ENCODE data around the gene FAM240A.
"Not testable (repeated sequence)": the region's sequence is repeated elsewhere in the genome, so short reads cannot be mapped to it uniquely, and the experiment has no call there.

FAM240A gene

DNA sequence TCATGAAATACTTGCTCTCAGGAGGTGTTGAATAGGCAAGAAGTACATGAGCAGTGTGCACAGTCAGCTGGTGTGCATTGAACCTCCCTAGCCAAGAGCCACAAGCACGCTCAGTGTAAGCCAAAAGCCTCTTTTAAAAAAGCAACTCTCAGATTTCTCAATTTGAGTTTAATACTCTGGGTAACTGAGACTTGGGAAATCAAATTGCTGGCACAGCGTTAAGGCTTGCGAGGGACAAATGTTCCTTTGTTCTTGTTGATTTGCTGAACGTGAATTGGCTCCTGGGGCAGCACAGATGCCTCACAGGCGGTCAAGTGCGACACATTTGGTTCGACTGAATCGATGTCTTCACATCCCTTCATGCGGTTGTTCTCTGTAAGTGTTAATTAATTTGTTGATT, at the start of gene FAM240A:
Gene FAM240A, plus strand, starts transcription at position 202 of the 400 bp plus-strand sequence. Its CDS starts 159 bp downstream, at position 361.
- DNase-seq (ENCODE audit: low read depth in 4 of 4, low spot score in 1 of 4), result no peak

- DNase-seq (ENCODE audit: low read depth in 4 of 4, low spot score in 1 of 4), result no peak
Observed at GRCh38 chr3:46564190-46565021, 47.9 kb upstream of the FAM240A start.

DNA sequence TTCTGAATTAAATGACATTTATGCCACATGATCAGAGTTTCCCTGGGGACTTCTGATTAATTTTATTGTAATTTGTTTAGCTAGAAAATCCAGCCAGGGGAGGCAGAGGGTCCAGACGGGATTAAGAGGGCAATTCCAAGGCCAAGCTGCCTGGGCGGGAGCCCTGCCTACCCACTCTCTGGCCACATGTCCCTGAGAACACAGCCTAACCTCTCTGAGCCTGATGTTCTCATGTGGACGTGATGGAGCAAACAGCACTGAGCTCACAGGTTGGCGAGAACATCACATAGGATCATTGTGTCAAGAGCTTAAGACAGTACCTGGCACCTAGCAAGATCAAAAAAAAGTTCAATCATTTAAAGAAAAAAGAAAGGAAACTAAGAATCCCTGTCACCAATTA, 47.2 kb upstream of the FAM240A start:
- DNase-seq (ENCODE audit: low read depth in 4 of 4, low spot score in 1 of 4), result no peak

GRCh38 chr3:46565607-46566039, 46.7 kb upstream of the FAM240A start:
- no peak for DNase-seq (ENCODE audit: low read depth in 4 of 4, low spot score in 1 of 4)

DNA sequence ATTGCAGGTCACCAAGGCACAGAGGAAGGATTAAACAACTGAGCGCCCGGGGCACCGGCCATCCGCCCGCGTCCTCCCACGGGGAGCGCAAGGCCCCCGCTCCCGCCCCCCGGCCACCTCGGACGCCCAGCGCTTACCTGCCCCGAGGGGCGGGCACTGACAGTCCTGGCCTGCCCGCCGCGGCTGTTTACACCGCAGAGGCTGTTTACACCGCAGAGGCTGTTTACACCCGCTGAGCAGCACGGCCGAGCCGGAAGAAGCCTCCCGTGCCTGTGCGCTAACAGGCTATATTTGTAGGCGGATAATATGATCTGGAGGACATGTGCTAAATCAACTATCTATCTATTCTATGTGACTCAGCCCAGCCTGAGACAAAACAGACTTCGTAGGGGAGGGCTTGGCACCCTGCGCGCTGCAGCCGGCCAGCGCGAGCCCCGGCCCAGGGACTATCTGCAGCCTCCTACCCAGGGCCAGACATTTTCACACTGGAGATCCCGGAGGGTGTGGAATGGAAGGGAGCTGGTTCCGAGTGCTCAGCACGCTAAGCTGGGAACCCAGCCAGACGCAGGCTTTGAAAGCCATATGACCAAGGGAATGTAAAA, 46.2 kb upstream of the FAM240A start, which contains the start of gene LRRC2:
Gene LRRC2, minus strand, starts transcription at position 263 of the 602 bp plus-strand sequence. CDS start 14,711 bp downstream, outside the sequence.
- no peak for DNase-seq (ENCODE audit: low read depth in 4 of 4, low spot score in 1 of 4)

- no peak for DNase-seq (ENCODE audit: low read depth in 4 of 4, low spot score in 1 of 4)
Observed at GRCh38 chr3:46571684-46572083, 40.6 kb upstream of the FAM240A start.

DNA sequence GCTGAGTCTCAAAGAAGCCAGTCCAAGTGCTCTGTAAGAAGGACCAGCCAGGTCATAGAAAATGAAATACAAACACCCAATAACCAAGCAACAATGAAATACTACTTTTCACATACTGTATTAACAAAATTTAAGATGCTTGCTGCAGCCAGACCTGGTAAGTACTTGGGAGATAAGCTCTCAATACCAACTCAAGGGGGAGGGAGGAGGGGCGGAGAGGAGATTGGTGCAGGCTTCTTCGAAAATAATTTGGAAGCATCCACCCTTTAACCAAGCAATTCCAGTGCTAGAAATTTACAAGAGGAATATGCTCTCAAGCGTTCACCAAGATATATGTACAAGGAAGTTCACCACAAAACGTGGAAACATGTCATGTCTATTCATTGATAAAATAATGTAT, 38.6 kb upstream of the FAM240A start:
- DNase-seq (ENCODE audit: low read depth in 4 of 4, low spot score in 1 of 4), result no peak

DNA sequence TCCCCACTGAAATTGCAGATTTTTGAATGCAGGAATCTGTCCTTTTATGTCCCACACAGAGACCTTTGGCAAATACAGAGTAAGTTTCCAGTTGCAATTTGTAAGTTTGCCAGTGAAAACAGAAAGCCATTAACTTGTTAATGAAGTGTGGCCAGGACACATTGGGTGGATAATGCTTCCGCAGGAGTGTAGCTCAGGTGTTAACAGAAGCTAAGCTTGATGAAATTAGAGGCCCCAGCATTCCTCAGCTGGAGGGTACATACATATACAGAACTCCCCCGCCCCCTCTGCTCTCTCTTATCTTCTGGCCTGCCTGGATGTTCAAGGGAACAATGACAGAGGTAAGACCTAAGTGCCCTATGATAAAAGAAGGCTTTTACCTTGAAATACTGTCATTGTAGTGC, 38.1 kb upstream of the FAM240A start:
- DNase-seq (ENCODE audit: low read depth in 4 of 4, low spot score in 1 of 4), result no peak

- no peak for DNase-seq (ENCODE audit: low read depth in 4 of 4, low spot score in 1 of 4)
Observed at GRCh38 chr3:46574881-46575576, 37.3 kb upstream of the FAM240A start.

GRCh38 chr3:46575577-46576222, 36.6 kb upstream of the FAM240A start:
- DNase-seq (ENCODE audit: low read depth in 4 of 4, low spot score in 1 of 4), result no peak

- DNase-seq (ENCODE audit: low read depth in 4 of 4, low spot score in 1 of 4), result no peak
Observed at GRCh38 chr3:46576386-46576785, 35.9 kb upstream of the FAM240A start.

DNA sequence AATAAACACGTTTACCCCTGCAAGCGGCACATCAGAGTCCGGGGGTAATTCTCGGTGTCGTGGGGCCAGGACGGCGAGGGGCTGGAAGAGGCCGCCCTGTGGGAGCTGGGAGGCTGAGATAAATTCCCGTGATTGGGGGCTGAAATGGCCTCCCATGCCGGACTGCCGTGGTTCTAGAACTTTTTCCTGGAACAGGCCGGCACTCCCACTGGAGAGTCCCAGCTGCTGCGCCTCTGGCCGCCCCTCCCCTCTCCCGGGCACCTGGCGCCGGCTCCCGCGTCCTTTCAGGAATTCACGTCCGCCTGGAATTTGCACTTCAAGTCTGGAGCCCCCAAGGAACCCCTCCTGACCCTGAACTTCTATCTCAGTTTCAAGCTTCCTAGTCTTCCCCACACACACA, 35.4 kb upstream of the FAM240A start:
- DNase-seq (ENCODE audit: low read depth in 4 of 4, low spot score in 1 of 4), result no peak

DNA sequence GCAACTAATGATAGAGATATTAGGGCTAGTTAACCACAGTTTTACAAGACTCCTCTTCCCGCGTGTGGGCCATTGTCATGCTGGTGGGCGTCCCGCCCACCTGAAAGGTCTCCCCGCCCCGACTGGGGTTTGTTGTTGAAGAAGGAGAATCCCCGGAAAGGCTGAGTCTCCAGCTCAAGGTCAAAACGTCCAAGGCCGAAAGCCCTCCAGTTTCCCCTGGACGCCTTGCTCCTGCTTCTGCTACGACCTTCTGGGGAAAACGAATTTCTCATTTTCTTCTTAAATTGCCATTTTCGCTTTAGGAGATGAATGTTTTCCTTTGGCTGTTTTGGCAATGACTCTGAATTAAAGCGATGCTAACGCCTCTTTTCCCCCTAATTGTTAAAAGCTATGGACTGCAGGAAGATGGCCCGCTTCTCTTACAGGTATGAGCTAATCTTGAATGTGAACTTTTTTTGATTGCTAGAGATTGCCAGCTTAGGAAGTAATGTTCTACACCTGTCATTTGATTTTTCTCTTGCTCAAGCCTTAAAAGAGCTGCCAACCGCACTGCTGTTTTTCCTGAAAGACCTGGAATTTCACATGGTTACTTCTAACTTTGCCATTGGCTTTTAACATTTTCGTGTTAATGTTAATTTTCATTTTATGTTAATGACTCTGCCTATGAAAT, 34.6 kb upstream of the FAM240A start:
- not testable (repeated sequence) for DNase-seq (ENCODE audit: low read depth in 4 of 4, low spot score in 1 of 4)

GRCh38 chr3:46578973-46579755, 33.2 kb upstream of the FAM240A start:
- DNase-seq (ENCODE audit: low read depth in 4 of 4, low spot score in 1 of 4), result no peak

GRCh38 chr3:46579756-46580286, 32.5 kb upstream of the FAM240A start:
- DNase-seq (ENCODE audit: low read depth in 4 of 4, low spot score in 1 of 4), result no peak

DNA sequence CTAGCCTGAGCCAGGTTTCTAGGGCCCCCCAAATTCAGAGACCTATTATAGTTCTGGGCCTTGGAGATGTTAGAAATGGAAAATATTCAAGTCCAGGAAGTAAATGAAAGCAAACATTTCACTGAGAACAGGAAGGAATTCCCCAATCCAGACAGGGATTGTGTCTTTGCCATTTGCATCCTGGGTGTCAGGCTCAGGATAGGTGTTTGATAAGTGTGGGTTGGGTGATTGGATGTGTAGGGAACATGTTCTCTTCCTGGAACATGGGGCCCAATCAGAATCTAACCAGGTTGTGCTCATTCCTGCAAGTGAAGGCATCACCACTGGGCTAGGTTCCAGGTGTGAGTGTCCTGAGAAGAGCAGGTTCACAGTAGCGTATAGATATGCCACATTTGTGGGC, 31.6 kb upstream of the FAM240A start:
- DNase-seq (ENCODE audit: low read depth in 4 of 4, low spot score in 1 of 4), result no peak

GRCh38 chr3:46584598-46585467, 27.5 kb upstream of the FAM240A start:
- no peak for DNase-seq (ENCODE audit: low read depth in 4 of 4, low spot score in 1 of 4)

DNA sequence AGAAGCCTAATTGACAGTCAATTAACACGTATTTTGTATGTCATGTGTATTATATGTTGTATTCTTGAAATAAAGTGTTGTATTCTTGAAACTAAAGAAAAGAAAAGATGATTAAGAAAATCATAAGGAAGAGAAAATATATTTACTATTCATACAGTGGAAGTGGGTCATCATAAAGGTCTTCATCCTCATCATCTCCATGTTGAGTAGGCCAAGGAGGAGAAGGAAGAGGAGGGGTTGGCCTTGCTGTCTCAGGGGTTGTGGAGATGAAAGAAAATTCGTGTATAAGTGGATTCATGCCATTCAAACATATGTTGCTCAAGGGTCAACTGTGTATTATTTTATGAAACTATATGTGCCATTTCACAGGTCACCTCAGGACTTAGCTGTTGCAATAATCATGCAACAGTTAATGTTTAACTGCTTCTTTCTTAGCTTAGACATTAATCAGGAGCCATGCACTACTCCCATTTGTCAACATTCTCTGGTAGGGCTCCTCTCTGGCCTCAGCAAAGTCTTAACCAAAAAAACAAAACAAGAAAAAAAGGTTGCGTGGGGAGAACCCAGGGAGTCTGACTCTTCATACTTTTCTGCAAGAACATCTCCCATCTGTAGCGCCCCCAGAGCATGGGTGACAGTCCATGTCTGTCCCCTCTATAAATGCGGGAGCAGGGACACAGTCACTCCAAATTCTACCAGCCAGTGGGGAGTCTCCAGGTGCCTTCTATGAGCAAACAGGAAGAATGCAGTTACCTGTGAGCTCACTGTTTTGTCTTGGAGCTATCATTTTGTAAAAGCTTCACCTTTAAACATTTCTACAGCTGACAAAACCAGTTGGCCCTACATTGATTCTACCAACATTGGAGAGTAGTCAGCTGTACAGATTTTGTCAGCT, 26.3 kb upstream of the FAM240A start:
- DNase-seq (ENCODE audit: low read depth in 4 of 4, low spot score in 1 of 4), result no peak

All from stimulated activated CD4-positive, alpha-beta T cell treated with anti-CD3 and anti-CD28 coated beads, Interleukin-1b, Interleukin-23, amount 100 ng/mL, for 24 hours (primary cell).